ENCODE measurements around the gene CERS6. TPM values are rescaled to one million over a fixed set of nuclear protein-coding genes. Genes with fewer than 3 reads are reported as not detected.

The CERS6 gene
- polyA plus RNA-seq, 1 donor: 38.1 TPM

GRCh38 chr2:168798076-168798887, 342.2 kb downstream of the CERS6 start:
- DNase-seq (ENCODE audit: low read depth): no peak

GRCh38 chr2:168798888-168799410, 342.9 kb downstream of the CERS6 start:
- no peak for DNase-seq (ENCODE audit: low read depth)

- DNase-seq (ENCODE audit: low read depth): no peak
Observed at GRCh38 chr2:168801471-168801870, 345.4 kb downstream of the CERS6 start.

GRCh38 chr2:168801961-168802858, 346.1 kb downstream of the CERS6 start, which contains the start of gene NOSTRIN:
TSS of gene NOSTRIN (plus strand) at chr2:168802637. CDS start at chr2:168802647, 10 bp downstream.
- no peak for DNase-seq (ENCODE audit: low read depth)

GRCh38 chr2:168802859-168803725, 347.0 kb downstream of the CERS6 start:
- DNase-seq (ENCODE audit: low read depth): no peak

- no peak for DNase-seq (ENCODE audit: low read depth)
Observed at GRCh38 chr2:168804214-168804613, 348.1 kb downstream of the CERS6 start.

GRCh38 chr2:168805615-168806014, 349.5 kb downstream of the CERS6 start:
- DNase-seq (ENCODE audit: low read depth): no peak

- DNase-seq (ENCODE audit: low read depth): no peak
Observed at GRCh38 chr2:168809537-168809936, 353.5 kb downstream of the CERS6 start.

- no peak for DNase-seq (ENCODE audit: low read depth)
Observed at GRCh38 chr2:168810235-168810634, 354.2 kb downstream of the CERS6 start.

GRCh38 chr2:168811696-168812095, 355.6 kb downstream of the CERS6 start:
- DNase-seq (ENCODE audit: low read depth): no peak

GRCh38 chr2:168814046-168814445, 358.0 kb downstream of the CERS6 start:
- no peak for DNase-seq (ENCODE audit: low read depth)

- DNase-seq (ENCODE audit: low read depth): no peak
Observed at GRCh38 chr2:168814939-168815907, 359.2 kb downstream of the CERS6 start.

GRCh38 chr2:168816369-168816768, 360.3 kb downstream of the CERS6 start:
- DNase-seq (ENCODE audit: low read depth): no peak

- DNase-seq (ENCODE audit: low read depth): no peak
Observed at GRCh38 chr2:168819050-168819715, 363.1 kb downstream of the CERS6 start.

- no peak for DNase-seq (ENCODE audit: low read depth)
Observed at GRCh38 chr2:168819829-168820489, 363.9 kb downstream of the CERS6 start.

- DNase-seq (ENCODE audit: low read depth): no peak
Observed at GRCh38 chr2:168821577-168821976, 365.5 kb downstream of the CERS6 start.

- no peak for DNase-seq (ENCODE audit: low read depth)
Observed at GRCh38 chr2:168821992-168822391, 365.9 kb downstream of the CERS6 start.

Data from forelimb muscle (tissue), 1 donor.